ENCODE data around the gene FRMD4B. TPM values are rescaled to one million over a fixed set of nuclear protein-coding genes. Genes with fewer than 3 reads are reported as not detected.

Gene FRMD4B
- total and polyA plus RNA-seq, 12 donors: 5.5 to 165 (median 17.4) TPM

- Histone ChIP-seq H3K4me1 (replicated peaks in 1 of 2) (peaks cover 0 to 16% of the 10 kb centered on the region in 2 donors), H3K9me3 (replicated peaks in 1 of 3) (no peaks in the 10 kb centered on the region), H3K36me3 (replicated peaks in 1 of 2) (no peaks in the 10 kb centered on the region), H3K27ac (peak overlapping the region in 1 of 5 donors; percentile 17), H3K27me3 (no peaks in the 10 kb centered on the region), H3K4me3 (no peak overlapping the region)
- no peak for TF ChIP-seq CTCF (IDR thresholded peaks at IDR 0.05)
- TF ChIP-seq POLR2A (IDR thresholded peaks at IDR 0.05): no peak
- DNase-seq: peak in 3 of 7 donors; percentile 18 to 68 (median 34)
- intact Hi-C loops (cut with DNase I): no loop called here
- WGBS, 4 donors: 64 to 69% (median 67%) methylated on average over 5 of the region's 5 CpGs
These were observed 17.7 kb downstream of the FRMD4B start for GRCh38 chr3:69368129-69368741.

- no peaks in the 10 kb centered on the region for H3K36me3 ChIP-seq (replicated peaks in 1 of 2)
- H3K9me3 ChIP-seq (replicated peaks in 1 of 3): no peaks in the 10 kb centered on the region
- DNase-seq: no peak
- H3K27ac ChIP-seq: no peak overlapping the region
- TF ChIP-seq CTCF (IDR thresholded peaks at IDR 0.05) (no peak), POLR2A (IDR thresholded peaks at IDR 0.05) (no peak)
- 82 to 87% (median 84%) methylated on average over 3 of the region's 3 CpGs for whole genome bisulfite sequencing, 4 donors
- intact Hi-C loops (cut with DNase I): no loop called here
- peaks cover 0 to 16% of the 10 kb centered on the region in 2 donors for H3K4me1 ChIP-seq (replicated peaks in 1 of 2)
- no peak overlapping the region for H3K4me3 ChIP-seq
- no peaks in the 10 kb centered on the region for H3K27me3 ChIP-seq
These were observed 18.3 kb downstream of the FRMD4B start for GRCh38 chr3:69367586-69367985.

DNA sequence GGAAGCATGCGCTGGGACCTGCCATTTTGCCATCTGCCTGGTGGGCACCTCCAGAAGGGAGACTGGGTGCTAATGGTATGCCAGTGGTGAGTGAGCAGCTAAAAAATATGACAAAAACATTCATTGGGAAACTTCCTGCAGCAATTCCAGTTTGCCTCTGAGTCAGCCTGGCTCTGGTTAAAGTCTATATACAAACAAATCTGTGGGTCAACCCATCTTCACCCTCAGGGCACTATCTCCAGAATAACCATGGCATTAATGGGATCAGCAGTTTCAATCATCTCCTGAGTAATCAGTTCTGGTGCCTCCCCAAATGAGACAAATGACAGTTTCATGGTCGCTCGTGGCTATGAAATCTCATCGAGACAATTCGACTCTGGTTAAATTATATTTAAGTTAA, 21.5 kb downstream of the FRMD4B start:
- 84 to 89% (median 88%) methylated on average over 5 of the region's 5 CpGs for WGBS, 4 donors
- no peaks in the 10 kb centered on the region for H3K9me3 ChIP-seq (replicated peaks in 1 of 3)
- intact Hi-C loops (cut with DNase I): no loop called here
- no peak for TF ChIP-seq CTCF (IDR thresholded peaks at IDR 0.05)
- TF ChIP-seq POLR2A (IDR thresholded peaks at IDR 0.05): no peak
- no peak overlapping the region for H3K4me3 ChIP-seq
- no peaks in the 10 kb centered on the region for H3K27me3 ChIP-seq
- H3K27ac ChIP-seq: peak overlapping the region in 1 of 5 donors; percentile 25
- peaks cover 0 to 16% of the 10 kb centered on the region in 2 donors for H3K4me1 ChIP-seq (replicated peaks in 1 of 2)
- H3K36me3 ChIP-seq (replicated peaks in 1 of 2): no peaks in the 10 kb centered on the region
- DNase-seq: no peak

DNA sequence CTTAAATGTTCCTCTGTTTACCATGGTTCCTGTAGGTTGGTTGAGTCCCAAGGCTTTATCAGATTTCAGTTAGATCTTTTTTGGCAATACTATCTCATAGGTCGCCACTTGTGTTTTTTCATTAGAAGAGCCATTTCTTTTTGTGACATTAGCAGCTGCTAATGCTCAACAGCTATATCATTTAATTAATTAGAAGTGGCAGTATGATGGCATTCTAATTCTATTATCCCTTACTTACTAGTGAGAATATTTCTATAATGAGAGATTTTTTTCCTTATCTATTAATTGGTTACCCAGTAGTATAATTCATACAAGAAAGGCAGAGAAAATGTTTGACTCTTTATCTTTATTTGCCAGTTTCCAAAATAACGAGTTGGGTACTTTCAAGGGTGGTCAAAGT, 25.2 kb downstream of the FRMD4B start:
- TF ChIP-seq POLR2A (IDR thresholded peaks at IDR 0.05): no peak
- no peak for TF ChIP-seq CTCF (IDR thresholded peaks at IDR 0.05)
- 68 to 82% (median 75%) methylated on average over 2 of the region's 2 CpGs for WGBS, 4 donors
- H3K27me3 ChIP-seq: no peaks in the 10 kb centered on the region
- H3K27ac ChIP-seq: no peak overlapping the region
- intact Hi-C loops (cut with DNase I): no loop called here
- no peaks in the 10 kb centered on the region for H3K9me3 ChIP-seq (replicated peaks in 1 of 3)
- H3K4me3 ChIP-seq: no peak overlapping the region
- H3K36me3 ChIP-seq (replicated peaks in 1 of 2): no peaks in the 10 kb centered on the region
- H3K4me1 ChIP-seq (replicated peaks in 1 of 2): peaks cover 0 to 16% of the 10 kb centered on the region in 2 donors
- DNase-seq: no peak

Data from adrenal gland (tissue), 12 donors.